IPS-NIHi7 (cell line): ENCODE data around the gene GDE1.

ENCODE experiments used
- DNase-seq: peaks from one replicate; pipeline ENCODE4 v3.0.0; 2012; ENCODE audit warnings: mixed read lengths; ENCODE audit errors: extremely low spot score

Gene GDE1

DNA sequence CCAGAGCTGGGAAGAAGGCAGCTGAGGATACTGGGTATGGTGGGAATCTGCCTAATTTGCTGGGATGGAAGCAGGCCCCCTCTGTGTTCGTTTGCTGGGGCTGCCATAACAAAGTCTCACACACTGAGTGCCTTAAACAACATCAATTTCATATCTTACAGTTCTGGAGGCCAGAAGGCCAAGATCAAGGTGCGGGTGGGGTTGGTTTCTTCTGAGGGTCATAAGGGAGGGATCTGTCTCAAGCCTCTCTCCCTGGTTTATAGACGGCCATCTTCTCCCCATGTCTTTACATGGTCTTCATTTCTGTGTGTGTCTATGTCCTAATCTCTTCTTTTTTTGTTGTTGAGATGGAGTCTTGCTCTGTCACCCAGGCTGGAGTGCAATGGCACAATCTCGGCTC is 35.8 kb downstream of the GDE1 start:
- DNase-seq = no peak

DNA sequence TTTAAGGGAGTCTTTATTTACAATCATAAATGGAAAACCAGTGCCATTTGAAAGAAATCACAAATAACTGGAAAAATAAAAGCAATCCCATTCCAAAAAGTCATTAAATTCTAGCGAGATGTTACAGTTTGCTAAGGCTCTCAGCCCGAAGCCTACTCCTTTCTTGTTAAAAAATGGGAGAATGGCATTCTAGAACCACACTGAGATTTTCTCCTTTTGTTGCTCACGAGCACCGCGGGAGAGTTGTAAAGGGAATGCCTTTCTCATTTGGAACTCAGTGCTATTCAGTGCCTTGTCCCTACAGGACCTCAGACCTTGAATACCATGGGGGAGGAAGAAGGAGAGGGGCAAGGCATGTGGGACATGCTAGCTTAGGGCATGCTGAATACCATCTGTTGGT is 36.3 kb downstream of the GDE1 start:
- peak; percentile 21 for DNase-seq

DNA sequence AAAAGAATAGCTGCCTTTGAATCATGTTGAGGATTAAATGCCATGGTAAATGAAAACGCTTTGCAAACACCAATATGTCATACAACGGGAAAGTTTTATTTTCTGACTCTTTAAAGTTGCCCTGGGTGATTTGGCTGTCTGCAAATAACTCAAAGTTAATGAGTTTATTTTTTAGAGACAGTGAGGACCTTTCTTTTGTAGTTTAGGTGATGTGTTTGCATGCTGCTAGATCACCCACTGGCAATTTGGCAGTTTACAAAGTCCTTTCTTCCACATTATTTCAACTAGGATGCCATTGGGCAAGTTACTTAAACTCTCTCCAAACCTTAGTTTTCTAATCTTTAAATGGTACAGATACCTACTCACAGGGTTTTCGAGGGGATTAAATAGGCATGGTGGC is 37.8 kb downstream of the GDE1 start:
- DNase-seq = no peak

DNA sequence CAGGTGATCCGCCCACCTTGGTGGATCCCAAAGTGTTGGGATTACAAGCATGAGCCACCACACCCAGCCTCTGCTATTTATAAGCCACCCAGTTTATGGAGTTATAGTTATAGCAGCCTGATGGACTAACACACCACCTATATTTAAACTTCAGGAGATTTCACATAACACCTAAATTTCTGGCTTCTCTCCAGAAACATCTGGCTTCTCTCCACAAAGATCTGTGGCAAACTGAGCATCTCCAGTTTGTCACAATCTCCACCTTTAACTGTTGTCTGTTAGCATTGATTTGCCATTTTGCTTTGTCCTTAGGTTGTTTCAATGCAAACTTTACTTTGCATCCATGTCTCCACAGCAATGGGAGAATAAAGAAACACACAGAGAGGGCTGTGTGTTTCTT is 39.6 kb downstream of the GDE1 start:
- DNase-seq = no peak

DNA sequence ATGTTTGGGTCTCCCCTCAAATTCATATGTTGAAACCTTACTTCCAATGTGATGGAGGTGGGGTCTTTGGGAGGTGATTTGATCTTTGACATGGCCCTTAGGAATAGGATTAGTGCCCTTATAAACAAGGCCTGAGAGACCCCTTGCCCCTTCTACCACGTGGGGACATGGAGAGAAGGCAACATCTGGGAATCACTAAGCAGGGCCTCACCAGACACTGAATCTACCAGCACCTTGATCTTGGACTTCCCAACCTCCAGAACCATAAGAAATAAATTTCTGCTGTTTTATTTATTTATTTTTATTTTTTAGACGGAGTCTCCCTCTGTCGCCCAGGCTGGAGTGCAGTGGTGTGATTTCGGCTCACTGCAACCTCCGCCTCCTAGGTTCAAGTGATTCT is 40.1 kb downstream of the GDE1 start:
- DNase-seq = no peak

DNA sequence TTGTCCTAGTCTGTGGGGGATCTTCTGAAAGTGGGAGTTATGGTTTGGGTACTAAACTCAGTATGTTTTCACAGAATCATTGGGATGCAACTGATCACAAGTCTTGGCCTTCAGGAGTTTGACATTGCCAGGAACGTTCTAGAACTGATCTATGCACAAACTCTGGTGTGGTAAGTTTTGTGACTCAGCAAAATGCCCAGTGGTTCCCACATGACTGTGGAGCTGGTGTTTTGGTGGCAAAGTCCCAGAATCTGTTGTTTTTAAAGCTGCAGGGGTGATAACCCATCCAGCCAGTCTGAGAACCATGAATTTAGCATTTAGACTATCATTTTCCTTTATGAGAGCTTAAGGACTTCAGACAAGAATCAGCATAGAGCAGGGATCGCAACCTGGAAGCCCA is 40.6 kb downstream of the GDE1 start:
- no peak for DNase-seq

DNA sequence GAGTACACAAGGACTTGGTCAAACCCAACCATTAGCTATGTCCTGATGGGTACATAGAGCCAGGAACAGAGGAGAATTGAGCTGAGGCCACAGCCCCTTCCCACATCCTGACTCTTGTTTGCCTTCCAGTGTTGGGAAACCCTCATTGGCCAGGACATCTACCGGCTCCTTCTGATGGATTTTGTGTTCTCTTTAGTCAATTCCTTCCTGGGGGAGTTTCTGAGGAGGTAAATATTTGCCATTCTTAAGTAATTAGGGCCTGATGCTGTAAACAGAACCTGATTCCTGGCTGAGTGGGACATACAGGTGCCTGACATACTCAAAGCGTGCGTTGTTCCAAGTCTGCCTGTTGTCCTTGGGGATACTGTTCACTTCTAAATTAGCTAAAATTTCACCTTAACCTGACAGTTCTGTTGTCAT is 42.6 kb downstream of the GDE1 start:
- DNase-seq = peak; percentile 34

DNA sequence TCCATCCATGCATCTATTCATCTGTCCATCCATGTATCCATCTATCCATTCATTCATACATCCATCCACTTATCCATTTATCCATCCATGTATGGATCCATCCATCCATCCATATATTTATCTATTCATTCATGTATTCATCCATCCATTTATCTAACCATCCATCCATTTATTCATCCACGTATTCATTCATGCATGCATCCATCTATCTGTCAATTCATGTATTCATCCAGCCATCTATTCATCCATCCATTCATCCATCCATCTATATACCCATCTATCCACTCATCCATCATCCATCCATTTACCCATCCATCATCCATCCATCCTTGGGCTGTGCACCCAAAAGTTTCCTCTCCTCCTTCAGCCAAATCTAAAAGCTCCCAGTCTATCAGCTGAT is 43.4 kb downstream of the GDE1 start:
- DNase-seq = no peak

DNA sequence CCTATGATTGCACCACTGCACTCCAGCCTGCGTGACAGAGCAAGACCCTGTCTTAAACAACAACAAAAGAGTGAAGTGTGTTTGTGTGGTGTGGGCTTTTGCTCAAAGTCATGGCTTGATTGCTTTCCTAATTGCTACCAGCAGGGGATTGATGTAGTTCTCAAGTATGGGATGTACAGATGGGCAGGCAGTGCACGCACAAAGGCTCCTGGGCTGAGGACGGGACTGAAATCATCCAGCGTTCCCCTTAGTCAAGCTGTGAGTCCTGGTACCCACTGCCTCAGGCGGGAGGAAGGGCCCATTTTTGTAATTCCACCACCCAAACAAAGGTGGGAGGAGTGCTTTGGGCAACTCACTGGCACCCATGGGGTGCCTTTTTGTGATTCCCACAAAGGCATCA is 47.3 kb downstream of the GDE1 start:
- no peak for DNase-seq

DNA sequence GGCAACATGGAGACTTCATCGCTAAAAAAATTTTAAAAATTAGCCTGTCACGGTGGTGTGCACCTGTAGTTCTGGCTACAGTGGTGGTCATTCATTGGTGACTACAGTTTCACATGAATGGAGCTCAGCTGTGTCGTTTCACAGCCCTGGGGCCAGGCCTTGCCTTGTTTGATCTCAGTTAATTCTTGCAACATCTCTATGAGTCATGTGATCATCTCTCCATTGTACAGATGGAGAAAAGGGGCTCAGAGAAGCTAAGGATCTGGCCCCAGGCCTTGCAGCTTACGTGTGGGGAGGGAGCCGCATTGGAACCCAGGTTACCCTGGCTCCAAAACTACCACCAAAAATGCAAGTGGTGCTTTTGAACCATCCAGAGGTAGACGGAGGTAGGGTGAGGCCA is 49.4 kb downstream of the GDE1 start:
- no peak for DNase-seq

DNA sequence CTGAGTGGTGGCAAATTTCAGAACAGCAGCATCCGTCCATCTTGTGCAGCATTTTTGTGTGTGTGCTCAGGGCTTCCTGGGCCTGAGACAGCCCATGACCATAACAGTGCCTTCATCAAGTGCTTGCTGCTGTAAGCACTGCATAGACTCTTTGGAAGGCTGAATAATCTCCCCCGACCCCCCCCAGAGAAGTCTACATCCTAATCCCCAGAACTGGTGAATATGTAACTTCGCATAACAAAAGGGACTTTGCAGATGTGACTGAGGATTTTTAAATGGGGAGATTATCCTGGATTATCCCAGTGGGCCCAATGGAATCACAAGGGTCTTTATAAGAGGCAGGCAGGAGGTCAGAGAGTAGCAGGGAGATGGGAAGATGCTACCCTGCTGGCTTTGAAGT is 53.6 kb downstream of the GDE1 start:
- no peak for DNase-seq

DNA sequence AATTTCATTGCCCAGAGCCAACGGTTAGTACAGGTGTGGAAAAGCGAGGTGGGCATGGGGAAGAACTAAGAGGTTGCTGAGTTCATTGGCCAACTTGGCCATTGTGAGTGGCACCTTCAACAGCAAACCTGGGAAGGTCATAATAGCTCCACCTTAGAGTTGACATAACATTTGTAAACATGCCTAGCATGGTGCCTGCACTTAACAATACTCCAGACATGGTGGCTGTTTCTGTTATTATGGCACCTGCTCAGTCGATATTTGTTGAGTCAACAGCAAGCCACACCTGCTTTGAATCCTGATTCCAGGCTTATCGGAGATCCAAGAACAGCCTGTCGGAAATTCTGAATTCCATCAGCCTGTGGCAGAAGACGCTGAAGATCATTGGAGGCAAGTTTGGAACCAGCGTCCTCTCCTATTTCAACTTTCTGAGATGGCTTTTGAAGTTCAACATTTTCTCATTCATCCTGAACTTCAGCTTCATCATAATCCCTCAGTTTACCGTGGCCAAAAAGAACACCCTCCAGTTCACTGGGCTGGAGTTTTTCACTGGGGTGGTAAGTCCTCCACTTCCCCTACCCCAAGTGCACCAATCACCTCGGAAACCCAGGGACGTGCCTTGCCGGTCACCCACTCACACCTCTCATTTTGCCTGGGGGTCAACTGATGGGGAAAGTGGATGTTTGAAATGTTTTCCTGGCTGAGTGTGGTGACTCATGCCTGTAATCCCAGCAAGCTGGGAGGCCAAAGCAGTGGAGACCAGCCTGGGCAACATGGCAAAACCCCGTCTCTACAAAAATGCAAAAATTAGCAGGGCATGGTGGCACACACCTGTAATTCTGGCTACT is 58.2 kb downstream of the GDE1 start:
- peak; percentile 15 for DNase-seq

DNA sequence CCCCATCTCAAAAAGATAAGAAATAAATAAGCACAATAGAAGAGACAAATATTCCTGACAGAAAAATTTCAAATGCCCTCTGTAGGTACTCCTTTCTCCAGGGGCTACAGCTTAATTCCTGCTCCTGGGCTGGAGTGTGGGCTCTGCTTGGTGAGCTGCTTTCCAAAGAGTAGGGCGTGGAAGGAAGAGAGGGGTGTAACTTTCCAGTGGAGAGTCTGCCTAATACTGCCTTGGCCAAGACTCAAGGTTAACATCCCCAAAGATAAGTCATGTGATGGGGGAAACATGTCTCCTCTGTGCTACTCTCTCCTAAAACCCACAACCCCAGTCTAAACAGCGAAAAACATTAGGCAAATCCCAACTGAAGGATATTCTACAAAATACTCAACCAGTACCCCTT is 61.5 kb downstream of the GDE1 start:
- no peak for DNase-seq

DNA sequence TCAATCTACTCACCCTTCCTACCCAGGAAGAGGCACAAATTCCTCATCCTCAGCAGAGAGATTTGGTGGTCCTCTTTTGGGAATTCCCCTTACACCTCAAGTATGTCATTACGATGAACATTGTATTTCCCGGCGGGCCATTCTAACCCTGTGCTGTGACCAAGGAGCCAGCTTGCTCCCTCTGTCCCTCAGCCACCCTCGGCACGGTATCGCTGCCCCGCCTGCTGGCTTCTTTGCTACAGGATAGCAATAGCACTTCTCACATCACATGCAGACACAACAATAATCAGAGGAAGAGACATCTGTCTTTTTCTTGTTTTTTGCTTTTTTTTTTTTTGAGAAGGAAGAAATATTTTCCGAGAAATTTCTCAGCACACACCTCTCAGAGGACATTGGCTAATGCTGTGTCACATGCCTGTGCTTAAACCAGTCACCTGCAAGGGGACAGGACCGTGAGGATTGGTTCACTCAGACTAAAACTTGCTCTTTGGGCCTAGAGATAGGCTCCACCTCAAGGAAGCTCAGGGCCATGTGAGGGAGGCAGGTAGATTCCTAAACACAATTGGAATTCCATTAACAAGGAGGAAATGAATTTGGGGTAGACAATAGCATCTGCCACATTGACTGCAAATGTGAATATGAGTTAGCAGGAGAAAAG is 63.0 kb downstream of the GDE1 start:
- no peak for DNase-seq
